H1 (cell line): ENCODE results near the gene OR56B4. TPM values are rescaled to one million over a fixed set of nuclear protein-coding genes. Genes with fewer than 3 reads are reported as not detected.

Source experiments
- CTCF ChIA-PET: fragments of 300-600 bp; sonication (Branson Sonifier 250); formaldehyde crosslinking; loops from one replicate; lab custom pipeline; 2021; ENCODE audit not compliant: partially characterized antibody; lab: Charles Lee
- POLR2A ChIA-PET: fragments of 300-600 bp; sonication (Branson Sonifier 250); formaldehyde crosslinking; loops from one replicate; lab custom pipeline; 2021; ENCODE audit warnings: inconsistent platforms; ENCODE audit not compliant: partially characterized antibody; lab: Charles Lee
- DNase-seq, 2 experiments: peaks; one replicate each; pipeline versions ENCODE4 v3.0.0 to v3.0.0-alpha.2; 2010 to 2022; ENCODE audit warnings: low spot score in 2 of 2, low read depth in 1 of 2, mixed read lengths in 1 of 2
- FAIRE-seq: peaks from 2 replicates; lab custom pipeline; 2011; peaks lifted over from hg19 to GRCh38; lab: Jason Lieb, UNC
- H2AFZ ChIP-seq: 2 replicates; pipeline ENCODE4 v1.8.1; 2012; ENCODE audit warnings: low read length, inconsistent platforms
- H2AK5ac ChIP-seq: 2 replicates; pipeline ENCODE4 v1.6.1; 2013; ENCODE audit warnings: low read depth, low read length
- H2BK120ac ChIP-seq: replicated peaks from 2 replicates; pipeline ENCODE3; 2013; ENCODE audit warnings: low read depth, low read length, inconsistent platforms
- H2BK12ac ChIP-seq: 2 replicates; pipeline ENCODE4 v1.6.1; 2013; ENCODE audit warnings: low read depth, low read length
- H2BK15ac ChIP-seq: 2 replicates; pipeline ENCODE4 v1.6.1; 2013; ENCODE audit warnings: low read length
- H2BK20ac ChIP-seq: 2 replicates; pipeline ENCODE4 v1.6.1; 2013; ENCODE audit warnings: low read length
- H2BK5ac ChIP-seq: 2 replicates; pipeline ENCODE4 v1.6.1; 2013; ENCODE audit warnings: low read depth, low read length
- H3K14ac ChIP-seq: 2 replicates; pipeline ENCODE4 v1.6.1; 2013; ENCODE audit warnings: inconsistent platforms; ENCODE audit not compliant: insufficient read length
- H3K18ac ChIP-seq: 2 replicates; pipeline ENCODE4 v1.6.1; 2013; ENCODE audit warnings: low read length; ENCODE audit errors: extremely low read depth
- H3K23ac ChIP-seq: 2 replicates; pipeline ENCODE4 v1.6.1; 2013; ENCODE audit warnings: inconsistent platforms; ENCODE audit not compliant: insufficient read length
- H3K23me2 ChIP-seq: 2 replicates; pipeline ENCODE4 v1.6.1; 2013; ENCODE audit warnings: low read depth, low read length
- H3K27ac ChIP-seq: 2 replicates; pipeline ENCODE4 v1.6.1; 2011; ENCODE audit warnings: low read depth, low read length, inconsistent platforms
- H3K27me3 ChIP-seq, 4 experiments: replicated peaks in 1 of 4; 1 replicate in 1 of 4; 2 replicates in 3 of 4; pipeline versions ENCODE4 v1.6.1 to v1.8.1; 2011 to 2013; ENCODE audit warnings: low read length in 3 of 4, mild to moderate bottlenecking in 3 of 4, inconsistent platforms in 2 of 4, mixed read lengths in 2 of 4, moderate library complexity in 1 of 4; ENCODE audit not compliant: control insufficient read depth in 3 of 4, insufficient read depth in 3 of 4; ENCODE audit errors: extremely low read depth in 1 of 4
- H3K36me3 ChIP-seq, 4 experiments: 2 replicates each; pipeline versions ENCODE4 v1.6.1 to v1.8.1; 2011 to 2013; ENCODE audit warnings: mild to moderate bottlenecking in 4 of 4, low read length in 3 of 4, moderate library complexity in 2 of 4, control low read depth in 1 of 4, inconsistent platforms in 1 of 4; ENCODE audit not compliant: insufficient read depth in 4 of 4, control insufficient read depth in 2 of 4
- H3K4ac ChIP-seq: replicated peaks from 2 replicates; pipeline ENCODE3; 2013; ENCODE audit warnings: low read length, low read depth, mixed read lengths, inconsistent platforms; ENCODE audit not compliant: insufficient read length
- H3K4me1 ChIP-seq, 4 experiments: replicated peaks in 1 of 4; 1 replicate in 1 of 4; 2 replicates in 3 of 4; pipeline versions ENCODE4 v1.6.1 to v1.8.1; 2011 to 2013; ENCODE audit warnings: low read length in 3 of 4, inconsistent platforms in 2 of 4, mixed read lengths in 1 of 4; ENCODE audit not compliant: insufficient read depth in 4 of 4, control insufficient read depth in 3 of 4
- H3K4me2 ChIP-seq, 2 experiments: 2 replicates each; pipeline versions ENCODE4 v1.6.1 to v1.8.1; 2011 to 2013; ENCODE audit warnings: low read depth in 2 of 2, low read length in 2 of 2, control low read depth in 1 of 2, inconsistent platforms in 1 of 2, mild to moderate bottlenecking in 1 of 2; ENCODE audit not compliant: insufficient read depth in 1 of 2
- H3K4me3 ChIP-seq, 4 experiments: fragments of 200-600, 300-600 bp in 1 of 4; sonication (generic), shearing (Covaris generic), sonication (Bioruptor Twin) in 1 of 4; 2 replicates each; pipeline versions ENCODE4 v1.5.1 to v1.8.1; 2011 to 2016; ENCODE audit warnings: low read length in 4 of 4, low read depth in 3 of 4, control low read depth in 2 of 4, inconsistent platforms in 2 of 4, mild to moderate bottlenecking in 2 of 4, mixed read lengths in 1 of 4, moderate library complexity in 1 of 4; ENCODE audit not compliant: insufficient read depth in 2 of 4; ENCODE audit errors: extremely low read depth in 1 of 4
- H3K56ac ChIP-seq: replicated peaks from 2 replicates; pipeline ENCODE3; 2013; ENCODE audit warnings: low read depth, mild to moderate bottlenecking, mixed read lengths, low read length, inconsistent platforms; ENCODE audit not compliant: insufficient read length
- H3K79me1 ChIP-seq: 2 replicates; pipeline ENCODE4 v1.6.1; 2013; ENCODE audit warnings: low read depth, low read length, control low read depth
- H3K79me2 ChIP-seq, 2 experiments: 2 replicates each; pipeline versions ENCODE4 v1.6.1 to v1.8.1; 2012 to 2013; ENCODE audit warnings: low read length in 2 of 2, mild to moderate bottlenecking in 2 of 2, inconsistent platforms in 1 of 2; ENCODE audit not compliant: insufficient read depth in 2 of 2, control insufficient read depth in 1 of 2
- H3K9ac ChIP-seq, 4 experiments: replicated peaks in 1 of 4; 1 replicate in 1 of 4; 2 replicates in 3 of 4; pipeline versions ENCODE4 v1.6.1 to v1.8.1; 2011 to 2013; ENCODE audit warnings: low read depth in 3 of 4, low read length in 3 of 4, control low read depth in 2 of 4, mild to moderate bottlenecking in 2 of 4, moderate library complexity in 2 of 4, inconsistent platforms in 1 of 4; ENCODE audit errors: extremely low read depth in 1 of 4
- H3K9me3 ChIP-seq, 2 experiments: 2 replicates each; pipeline versions ENCODE4 v1.6.1 to v1.8.1; 2012 to 2013; ENCODE audit warnings: mild to moderate bottlenecking in 2 of 2, moderate library complexity in 2 of 2, control low read depth in 1 of 2, inconsistent platforms in 1 of 2, low read depth in 1 of 2, low read length in 1 of 2, mixed read lengths in 1 of 2; ENCODE audit not compliant: insufficient read depth in 2 of 2
- H4K20me1 ChIP-seq, 2 experiments: replicated peaks in 1 of 2; 2 replicates each; pipeline versions ENCODE3 to v1.8.1; 2011 to 2013; ENCODE audit warnings: inconsistent platforms in 2 of 2, low read length in 2 of 2, mild to moderate bottlenecking in 1 of 2; ENCODE audit not compliant: insufficient read depth in 2 of 2, control insufficient read depth in 1 of 2
- H4K5ac ChIP-seq: 2 replicates; pipeline ENCODE4 v1.6.1; 2013; ENCODE audit warnings: low read length, low read depth, mixed read lengths, inconsistent platforms; ENCODE audit not compliant: insufficient read length
- H4K8ac ChIP-seq: 2 replicates; pipeline ENCODE4 v1.8.0; 2013; ENCODE audit warnings: mild to moderate bottlenecking, moderate library complexity, low read length, inconsistent platforms; ENCODE audit not compliant: insufficient read depth; ENCODE audit errors: extremely low read depth
- H4K91ac ChIP-seq: replicated peaks from 2 replicates; pipeline ENCODE3; 2013; ENCODE audit warnings: low read length, mixed read lengths, inconsistent platforms; ENCODE audit not compliant: insufficient read length
- CHD1 ChIP-seq: IDR thresholded peaks from 2 replicates; pipeline ENCODE4 v1.6.1; 2012; ENCODE audit warnings: low read depth, low read length, improper control_type of control experiment
- SP2 ChIP-seq: IDR thresholded peaks from 2 replicates; pipeline ENCODE4 v1.6.1; 2012; ENCODE audit warnings: mild to moderate bottlenecking, low read length, inconsistent platforms
- WGBS, 2 experiments: shearing (Covaris generic) in 1 of 2; methylation state at CpG; one replicate each; pipeline versions ENCODE4 v1.1.6 to v1.1.7; 2013 to 2015; ENCODE audit warnings: low lambda C conversion rate in 2 of 2, mixed read lengths in 2 of 2, inconsistent platforms in 1 of 2, low coverage in 1 of 2, missing lambda C conversion rate in 1 of 2; ENCODE audit not compliant: insufficient replicate concordance in 2 of 2, insufficient coverage in 1 of 2, insufficient read length in 1 of 2; ENCODE audit errors: extremely low coverage in 1 of 2, missing lambda C conversion rate in 1 of 2; 5-methylcytosine and 5-hydroxymethylcytosine counted together
- polyA plus RNA-seq, 7 experiments: library from polyadenylated mRNA; depleted of rRNA in 3 of 7; stranded (reverse) in 5 of 7; unstranded in 2 of 7; fragments of >200 nt in 5 of 7; fragments of 200-250 nt in 2 of 7; gene quantifications; 1 replicate in 5 of 7; 2 replicates in 1 of 7; 4 replicates in 1 of 7; pipeline versions ENCODE4 v1.2.1 to v1.2.3, GENCODE V29; 2011 to 2013; ENCODE audit warnings: missing spikeins in 2 of 7, mixed read lengths in 2 of 7
- total RNA-seq: library from RNA; stranded (reverse); fragmentation: NEBNext Ultra II Directional; extraction: Animal tissue kit (Norgen Biotek cat#: 25700); gene quantifications from 2 replicates; pipeline ENCODE4 v1.2.1, GENCODE V29; 2021

The OR56B4 gene
- total and polyA plus RNA-seq, 2 of the 8 experiments (the other 6 are each of a cell fraction or from before 2014, with no cell fraction given): not detected

- Histone ChIP-seq H3K14ac (no peak overlapping the region), H3K4me3 (no peak overlapping the region), H3K23me2 (no peaks in the 10 kb centered on the region), H2BK20ac (no peak overlapping the region), H3K36me3 (no peaks in the 10 kb centered on the region), H4K20me1 (no peaks in the 10 kb centered on the region), H3K56ac (no peak overlapping the region), H4K91ac (no peak overlapping the region), H2BK120ac (no peak overlapping the region), H3K79me2 (no peaks in the 10 kb centered on the region), H3K9ac (no peak overlapping the region), H3K23ac (no peak overlapping the region), H4K5ac (no peak overlapping the region), H3K4me2 (no peak overlapping the region), H3K4me1 (peaks cover 0 to 6% (median 0%) of the 10 kb centered on the region in 4 experiments; a peak in 3 of 7 replicates), H3K27me3 (no peaks in the 10 kb centered on the region; a peak in 1 of 7 replicates), H2AK5ac (no peak overlapping the region), H2BK5ac (no peak overlapping the region), H2AFZ (no peak overlapping the region), H4K8ac (no peak overlapping the region), H2BK15ac (no peak overlapping the region), H3K4ac (no peak overlapping the region), H3K27ac (no peak overlapping the region), H2BK12ac (no peak overlapping the region), H3K9me3 (no peaks in the 10 kb centered on the region), H3K18ac (no peak overlapping the region)
- ChIA-PET CTCF (no interaction called here), POLR2A (no interaction called here)
- no peak for DNase-seq
- WGBS, 2 experiments: 100% methylated on average over 2 of the region's 2 CpGs; no CpG with 5 or more reads in 1 of the 2 experiments
- no peak for FAIRE-seq
- TF ChIP-seq SP2 (no peak), CHD1 (no peak)
- TF ChIP-seq, all 59 proteins: peak for 0
- no peaks in the 10 kb centered on the region for H3K79me1 ChIP-seq
Measured at GRCh38 chr11:6152126-6152525, 44.6 kb downstream of the OR56B4 start.
